Vagina (tissue), 2 donors: ENCODE measurements around the gene RUNX2.

Source experiments
- POLR2A ChIP-seq, 2 donors: fragments of 450-650 bp; IDR thresholded peaks; one replicate each; pipeline ENCODE4 v1.6.1; 2017; ENCODE audit warnings: antibody characterized with exemption in 2 of 2, mild to moderate bottlenecking in 2 of 2, moderate library complexity in 2 of 2
- POLR2AphosphoS5 ChIP-seq, 2 donors: sonication (generic); formaldehyde crosslinking; IDR thresholded peaks; one replicate each; pipeline ENCODE4 v1.9.0; 2017; ENCODE audit warnings: antibody characterized with exemption in 2 of 2, mild to moderate bottlenecking in 2 of 2, low read depth in 1 of 2; ENCODE audit not compliant: insufficient read depth in 1 of 2
- TF ChIP-seq, protein P1 (sequence below), 3 experiments: fragments of 450-650 bp in 2 of 3; fragments of 200-600 bp in 1 of 3; sonication (generic) in 1 of 3; IDR thresholded peaks; one replicate each; pipeline ENCODE4 v1.5.1; 2017 to 2019; ENCODE audit warnings: antibody characterized with exemption in 3 of 3, mild to moderate bottlenecking in 2 of 3, moderate library complexity in 2 of 3

DNA sequence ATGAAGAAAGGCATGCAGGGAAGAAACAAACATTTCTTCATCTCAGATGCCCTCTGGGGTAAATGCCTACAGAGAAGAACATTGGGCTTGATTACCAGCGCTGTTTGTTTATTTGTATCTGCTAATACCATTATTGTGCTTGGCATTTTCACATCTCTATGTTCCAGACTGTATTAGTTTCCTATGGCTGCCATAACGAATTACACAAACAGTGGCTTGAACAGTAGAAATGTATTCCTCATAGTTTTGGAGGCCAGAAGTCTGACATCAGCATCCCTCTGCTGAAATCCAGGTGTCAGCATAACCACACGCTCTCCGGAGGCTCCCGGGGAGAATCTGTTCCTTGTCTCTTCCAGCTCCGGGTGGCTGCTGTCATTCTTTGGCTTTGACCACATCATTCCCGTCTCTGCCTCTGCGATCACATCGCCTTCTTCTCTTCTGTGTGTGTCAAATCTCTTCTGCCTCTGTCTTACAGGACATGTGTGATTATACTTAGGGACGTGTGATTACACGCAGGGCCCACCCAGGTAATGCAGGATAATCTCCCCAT lies 291.2 kb downstream of the RUNX2 start:
- TF ChIP-seq, protein P1, sequence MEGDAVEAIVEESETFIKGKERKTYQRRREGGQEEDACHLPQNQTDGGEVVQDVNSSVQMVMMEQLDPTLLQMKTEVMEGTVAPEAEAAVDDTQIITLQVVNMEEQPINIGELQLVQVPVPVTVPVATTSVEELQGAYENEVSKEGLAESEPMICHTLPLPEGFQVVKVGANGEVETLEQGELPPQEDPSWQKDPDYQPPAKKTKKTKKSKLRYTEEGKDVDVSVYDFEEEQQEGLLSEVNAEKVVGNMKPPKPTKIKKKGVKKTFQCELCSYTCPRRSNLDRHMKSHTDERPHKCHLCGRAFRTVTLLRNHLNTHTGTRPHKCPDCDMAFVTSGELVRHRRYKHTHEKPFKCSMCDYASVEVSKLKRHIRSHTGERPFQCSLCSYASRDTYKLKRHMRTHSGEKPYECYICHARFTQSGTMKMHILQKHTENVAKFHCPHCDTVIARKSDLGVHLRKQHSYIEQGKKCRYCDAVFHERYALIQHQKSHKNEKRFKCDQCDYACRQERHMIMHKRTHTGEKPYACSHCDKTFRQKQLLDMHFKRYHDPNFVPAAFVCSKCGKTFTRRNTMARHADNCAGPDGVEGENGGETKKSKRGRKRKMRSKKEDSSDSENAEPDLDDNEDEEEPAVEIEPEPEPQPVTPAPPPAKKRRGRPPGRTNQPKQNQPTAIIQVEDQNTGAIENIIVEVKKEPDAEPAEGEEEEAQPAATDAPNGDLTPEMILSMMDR (IDR thresholded peaks at IDR 0.05): no peak
- TF ChIP-seq POLR2AphosphoS5 (IDR thresholded peaks at IDR 0.05; ENCODE audit: insufficient read depth in 1 of 2, low read depth in 1 of 2) (no peak), POLR2A (IDR thresholded peaks at IDR 0.05) (no peak)
